Stomach (tissue), 9 donors: ENCODE measurements around the gene ARHGEF3. TPM values are rescaled to one million over a fixed set of nuclear protein-coding genes. Genes with fewer than 3 reads are reported as not detected.

Source experiments
- DNase-seq, 2 donors: peaks; one replicate each; pipeline versions ENCODE4 v3.0.0 to v3.0.0-alpha.2; 2013 to 2019
- H3K27ac ChIP-seq, 5 donors: fragments of 200-600 bp in 4 of 5; sonication (generic) in 4 of 5; one replicate each; pipeline ENCODE4 v1.5.1; 2013 to 2019; ENCODE audit warnings: mild to moderate bottlenecking in 1 of 5, moderate library complexity in 1 of 5
- H3K27me3 ChIP-seq, 3 donors: fragments of 200-600 bp; sonication (generic); one replicate each; pipeline ENCODE4 v1.5.1; 2017 to 2019; ENCODE audit warnings: mixed run types in 1 of 3
- H3K36me3 ChIP-seq, 4 donors: fragments of 200-600 bp; sonication (generic); 1 replicate in 3 of 4; 2 replicates in 1 of 4; pipeline ENCODE4 v1.5.1; 2016 to 2019
- H3K4me1 ChIP-seq, 4 donors: fragments of 200-600 bp; sonication (generic); one replicate each; pipeline ENCODE4 v1.5.1; 2016 to 2019
- H3K4me3 ChIP-seq, 4 donors: fragments of 200-600 bp; sonication (generic) in 3 of 4; one replicate each; pipeline ENCODE4 v1.5.1; 2016 to 2019; ENCODE audit warnings: mild to moderate bottlenecking in 1 of 4
- H3K9me3 ChIP-seq, 4 donors: fragments of 200-600 bp; sonication (generic); one replicate each; pipeline ENCODE4 v1.5.1; 2016 to 2019
- EP300 ChIP-seq: sonication (generic); formaldehyde crosslinking; IDR thresholded peaks from one replicate; pipeline ENCODE4 v1.6.1; 2017; ENCODE audit warnings: antibody characterized with exemption
- POLR2A ChIP-seq, 4 donors: fragments of 450-650 bp; IDR thresholded peaks; one replicate each; pipeline ENCODE4 v1.6.1; 2016; ENCODE audit warnings: antibody characterized with exemption in 4 of 4, control low read depth in 2 of 4, mild to moderate bottlenecking in 1 of 4, moderate library complexity in 1 of 4
- POLR2AphosphoS5 ChIP-seq, 3 donors: sonication (generic); formaldehyde crosslinking; IDR thresholded peaks; one replicate each; pipeline ENCODE4 v1.6.1; 2016; ENCODE audit warnings: antibody characterized with exemption in 3 of 3
- WGBS, 5 donors: extraction: QIAGEN DNeasy Blood & Tissue Kit in 3 of 5; methylation state at CpG; one replicate each; pipeline versions ENCODE4 v1.1.5 to v1.1.7; 2013 to 2018; 5-methylcytosine and 5-hydroxymethylcytosine counted together
- intact Hi-C: fragments of 100-400 bp; cut with DNase I; formaldehyde crosslinking; loops from one replicate; pipeline ENCODE4 v1.15.1; 2023; ENCODE audit warnings: low total_unique reads
- polyA plus RNA-seq, 3 donors: library from polyadenylated mRNA; stranded (reverse); fragments of 200-250 nt; gene quantifications; one replicate each; pipeline ENCODE4 v1.2.3, GENCODE V29; 2013
- total RNA-seq, 5 donors: library from RNA; depleted of rRNA; stranded (reverse); fragments of >200 nt; gene quantifications; one replicate each; pipeline versions ENCODE4 v1.1.0 to v1.2.3, GENCODE V29; 2014 to 2016
- TF ChIP-seq, protein P1 (sequence below), 7 experiments: fragments of 450-650 bp in 4 of 7; fragments of 200-600 bp in 3 of 7; sonication (generic) in 3 of 7; IDR thresholded peaks; one replicate each; pipeline ENCODE4 v1.5.1; 2016 to 2019; ENCODE audit warnings: antibody characterized with exemption in 7 of 7, control low read depth in 2 of 7, mild to moderate bottlenecking in 1 of 7
- donor health status: healthy with polysubstance abuse.
- donor health status: Bipolar disorder and iron deficiency.
- donor health status: healthy.

ARHGEF3 gene
- total and polyA plus RNA-seq, 8 donors: 6.2 to 23.8 (median 14.2) TPM

DNA sequence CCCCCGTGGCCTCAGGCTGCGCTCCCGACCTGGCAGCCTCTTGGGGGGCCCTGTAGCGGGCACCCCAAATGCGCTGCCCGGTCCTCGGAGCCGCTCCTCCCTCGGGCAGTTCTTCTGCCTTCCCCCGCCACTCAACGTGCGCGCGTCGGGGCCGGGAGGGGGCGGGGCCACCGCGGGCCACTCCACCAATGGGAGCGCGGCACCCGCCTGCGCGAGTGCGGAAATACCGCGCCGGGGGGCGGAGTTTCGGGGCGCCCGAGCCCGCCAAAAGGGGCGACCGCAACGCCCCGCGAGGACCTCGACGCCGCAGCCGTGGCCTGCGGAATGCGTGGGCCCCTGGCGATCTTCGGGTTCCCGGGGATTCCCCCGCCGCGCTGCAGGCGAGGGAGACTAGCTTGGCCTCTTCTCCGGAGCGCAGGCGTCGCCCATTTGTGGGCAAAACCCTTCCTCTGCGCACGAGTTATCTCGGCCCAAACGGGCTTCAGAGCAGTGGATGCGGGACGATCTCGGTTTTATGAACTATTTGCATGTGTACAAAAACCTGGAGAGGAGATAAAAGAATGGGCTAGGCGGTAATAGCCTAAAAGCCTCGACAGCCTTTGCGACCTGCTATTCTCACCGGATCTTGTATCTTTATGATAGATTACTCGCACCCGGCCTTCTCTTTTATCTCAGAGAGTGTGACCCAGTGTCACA, 118.5 kb downstream of the ARHGEF3 start, which contains the start of gene TASOR:
TASOR (minus strand) TSS at position 144 of the 696 bp plus-strand sequence. CDS start 259 bp downstream, outside the sequence.
- Histone ChIP-seq H3K4me3 (peak within 1 kb of the TSS; percentile 65 to 96 (median 74)), H3K4me1 (peaks cover 26 to 46% (median 33%) of the 10 kb centered on the region in 4 donors), H3K27me3 (no peaks in the 10 kb centered on the region), H3K27ac (peak within 1 kb of the TSS; percentile 94 to 100 (median 98)), H3K36me3 (no peaks in the 10 kb centered on the region), H3K9me3 (no peaks in the 10 kb centered on the region)
- intact Hi-C loops: no loop called here
- peak; percentile 87 to 96 for DNase-seq
- WGBS, 5 donors: 16 to 46% (median 17%) methylated on average over 24 to 68 of the region's 68 CpGs
- no peak for TF ChIP-seq EP300
- peak; percentile 75 to 91 (median 88) for TF ChIP-seq POLR2AphosphoS5 (IDR thresholded peaks at IDR 0.05)
- TF ChIP-seq, protein P1, sequence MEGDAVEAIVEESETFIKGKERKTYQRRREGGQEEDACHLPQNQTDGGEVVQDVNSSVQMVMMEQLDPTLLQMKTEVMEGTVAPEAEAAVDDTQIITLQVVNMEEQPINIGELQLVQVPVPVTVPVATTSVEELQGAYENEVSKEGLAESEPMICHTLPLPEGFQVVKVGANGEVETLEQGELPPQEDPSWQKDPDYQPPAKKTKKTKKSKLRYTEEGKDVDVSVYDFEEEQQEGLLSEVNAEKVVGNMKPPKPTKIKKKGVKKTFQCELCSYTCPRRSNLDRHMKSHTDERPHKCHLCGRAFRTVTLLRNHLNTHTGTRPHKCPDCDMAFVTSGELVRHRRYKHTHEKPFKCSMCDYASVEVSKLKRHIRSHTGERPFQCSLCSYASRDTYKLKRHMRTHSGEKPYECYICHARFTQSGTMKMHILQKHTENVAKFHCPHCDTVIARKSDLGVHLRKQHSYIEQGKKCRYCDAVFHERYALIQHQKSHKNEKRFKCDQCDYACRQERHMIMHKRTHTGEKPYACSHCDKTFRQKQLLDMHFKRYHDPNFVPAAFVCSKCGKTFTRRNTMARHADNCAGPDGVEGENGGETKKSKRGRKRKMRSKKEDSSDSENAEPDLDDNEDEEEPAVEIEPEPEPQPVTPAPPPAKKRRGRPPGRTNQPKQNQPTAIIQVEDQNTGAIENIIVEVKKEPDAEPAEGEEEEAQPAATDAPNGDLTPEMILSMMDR (IDR thresholded peaks at IDR 0.05): no peak
- TF ChIP-seq POLR2A (IDR thresholded peaks at IDR 0.05): peak in 1 of 4 donors; percentile 26

DNA sequence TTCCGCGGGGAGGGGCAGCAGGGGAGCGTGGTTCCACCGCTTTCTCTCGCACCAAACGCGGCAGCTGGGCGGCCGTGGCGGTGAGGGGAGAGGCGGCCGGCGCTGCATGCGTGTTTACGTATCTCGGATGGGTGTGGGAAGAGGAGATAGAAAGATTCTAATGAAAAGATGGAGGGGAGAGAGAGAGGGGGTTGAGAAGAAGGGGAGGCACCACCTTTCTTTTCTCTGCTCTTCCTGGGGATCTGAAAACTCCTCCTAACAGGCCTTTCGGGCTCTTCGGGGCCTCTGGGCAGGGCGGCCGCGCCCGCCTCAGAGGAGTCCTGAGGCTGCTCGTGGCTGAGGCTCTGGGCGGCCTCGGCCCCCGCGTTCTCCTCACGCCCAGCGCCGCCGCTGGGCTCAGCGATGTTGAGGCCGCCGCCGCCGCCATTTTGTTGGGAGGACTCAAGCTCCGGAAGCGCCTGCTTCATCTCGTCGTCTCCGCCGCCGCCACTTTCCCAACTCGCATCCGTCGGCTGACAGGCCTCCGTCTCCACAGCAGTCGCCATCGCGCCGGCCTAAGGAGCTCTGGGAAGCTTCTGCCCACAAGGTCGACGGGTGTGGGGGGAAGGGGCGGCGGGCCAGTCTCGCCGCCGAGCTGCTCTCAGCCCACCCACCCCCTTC, 119.2 kb downstream of the ARHGEF3 start:
- H3K4me1 ChIP-seq: peaks cover 26 to 50% (median 35%) of the 10 kb centered on the region in 4 donors
- H3K9me3 ChIP-seq: no peaks in the 10 kb centered on the region
- intact Hi-C loops: no loop called here
- 0 to 1% (median 0%) methylated on average over 44 to 58 of the region's 58 CpGs for WGBS, 5 donors
- no peaks in the 10 kb centered on the region for H3K27me3 ChIP-seq
- TF ChIP-seq, protein P1 (IDR thresholded peaks at IDR 0.05): no peak
- peak; percentile 6 to 83 (median 68) for TF ChIP-seq POLR2AphosphoS5 (IDR thresholded peaks at IDR 0.05)
- H3K36me3 ChIP-seq: no peaks in the 10 kb centered on the region
- H3K4me3 ChIP-seq: peak overlapping the region; percentile 65 to 96 (median 74)
- peak; percentile 74 to 91 for DNase-seq
- H3K27ac ChIP-seq: peak overlapping the region; percentile 94 to 100 (median 98)

DNA sequence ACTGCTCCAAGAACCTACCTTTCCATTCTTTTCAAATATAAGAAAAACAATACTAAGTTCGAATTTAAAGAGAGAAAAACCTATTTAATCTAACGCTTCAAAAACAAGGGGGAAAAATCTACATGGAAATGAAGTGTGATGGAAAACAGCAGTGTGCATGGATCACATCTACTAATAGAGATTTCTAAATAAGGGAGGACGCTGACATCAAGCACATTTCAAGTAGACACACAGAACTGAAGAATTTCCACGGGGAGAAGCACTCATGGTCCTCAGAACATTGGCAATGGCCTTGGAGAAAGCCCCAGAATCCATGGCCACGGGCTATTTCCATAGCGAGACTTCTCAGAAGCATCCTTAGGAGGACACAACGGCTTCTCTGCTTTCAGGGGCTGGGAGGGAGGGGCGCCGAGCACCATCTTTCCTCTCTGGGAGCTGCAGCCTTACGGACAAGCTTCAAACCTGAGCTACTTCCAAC, 119.7 kb downstream of the ARHGEF3 start:
- H3K9me3 ChIP-seq: no peaks in the 10 kb centered on the region
- WGBS, 5 donors: 10 to 25% (median 15%) methylated on average over 7 to 10 of the region's 10 CpGs
- peaks cover 26 to 55% (median 35%) of the 10 kb centered on the region in 4 donors for H3K4me1 ChIP-seq
- peak overlapping the region; percentile 94 to 100 (median 98) for H3K27ac ChIP-seq
- peak overlapping the region; percentile 65 to 96 (median 74) for H3K4me3 ChIP-seq
- no peaks in the 10 kb centered on the region for H3K36me3 ChIP-seq
- intact Hi-C loops: no loop called here
- H3K27me3 ChIP-seq: no peaks in the 10 kb centered on the region
- no peak for DNase-seq
- no peak for TF ChIP-seq POLR2A (IDR thresholded peaks at IDR 0.05)
- no peak for TF ChIP-seq EP300
- TF ChIP-seq, protein P1 (IDR thresholded peaks at IDR 0.05): peak in 1 of 7 experiments; percentile 9
- TF ChIP-seq POLR2AphosphoS5 (IDR thresholded peaks at IDR 0.05): no peak

DNA sequence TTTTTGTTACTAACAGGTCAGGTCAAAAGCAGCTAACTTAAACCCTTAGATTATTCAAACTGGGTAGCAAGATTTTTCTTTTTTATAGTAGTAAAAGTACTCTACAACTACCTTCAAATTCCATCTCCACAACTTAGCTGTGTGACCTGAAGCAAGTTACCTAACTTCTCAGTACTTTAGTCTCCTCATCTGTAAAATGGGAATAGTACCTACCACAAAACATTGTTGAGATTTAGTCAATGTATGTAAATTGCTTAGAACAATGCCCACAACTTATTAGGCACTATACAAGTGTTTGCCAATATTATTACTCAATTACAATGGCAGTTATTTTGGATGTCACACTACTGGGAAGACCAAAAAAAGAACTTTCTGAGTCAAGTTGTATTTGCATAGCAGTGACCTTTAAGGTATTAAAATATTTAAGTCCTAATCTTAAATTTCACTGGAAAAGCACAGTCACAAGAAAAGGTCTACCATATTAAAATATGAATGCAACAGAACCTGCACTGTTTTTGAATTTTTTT, 121.6 kb downstream of the ARHGEF3 start:
- no peaks in the 10 kb centered on the region for H3K27me3 ChIP-seq
- intact Hi-C loops: no loop called here
- DNase-seq: no peak
- no peaks in the 10 kb centered on the region for H3K36me3 ChIP-seq
- TF ChIP-seq POLR2AphosphoS5 (IDR thresholded peaks at IDR 0.05): no peak
- TF ChIP-seq, protein P1 (IDR thresholded peaks at IDR 0.05): no peak
- TF ChIP-seq POLR2A (IDR thresholded peaks at IDR 0.05): no peak
- no peak for TF ChIP-seq EP300
- H3K9me3 ChIP-seq: no peaks in the 10 kb centered on the region
- peaks cover 26 to 55% (median 35%) of the 10 kb centered on the region in 4 donors for H3K4me1 ChIP-seq
- H3K4me3 ChIP-seq: no peak overlapping the region
- no peak overlapping the region for H3K27ac ChIP-seq
